WTC11 (cell line): ENCODE data around the gene ARHGAP22. TPM values are rescaled to one million over a fixed set of nuclear protein-coding genes. Genes with fewer than 3 reads are reported as not detected.

Experiments
- ATAC-seq: fragments of 200-7000 bp; cut with Tn5 transposase; 2 replicates; pipeline ENCODE4 v1.10.0; 2021; ENCODE audit warnings: mild to moderate bottlenecking, moderate library complexity
- CTCF ChIA-PET: fragments of 300-600 bp; sonication (Branson Sonifier 250); formaldehyde crosslinking; loops from one replicate; lab custom pipeline; 2021; ENCODE audit warnings: antibody characterized with exemption; lab: Charles Lee
- POLR2A ChIA-PET: fragments of 350-600 bp; sonication (Branson Sonifier 250); formaldehyde crosslinking; loops from one replicate; lab custom pipeline; 2021; ENCODE audit warnings: antibody characterized with exemption; lab: Charles Lee
- DNase-seq: peaks from one replicate; pipeline ENCODE4 v3.0.0; 2021; ENCODE audit warnings: low spot score
- H3K27ac Mint-ChIP-seq: 2 replicates; pipeline ENCODE4 v1.8.0; 2021; ENCODE audit warnings: mixed read lengths
- H3K27me3 Mint-ChIP-seq: 2 replicates; pipeline ENCODE4 v1.8.0; 2021; ENCODE audit warnings: low read depth, mild to moderate bottlenecking, moderate library complexity, mixed read lengths
- H3K36me3 Mint-ChIP-seq: 2 replicates; pipeline ENCODE4 v1.8.0; 2021; ENCODE audit warnings: mixed read lengths
- H3K4me1 Mint-ChIP-seq: 2 replicates; pipeline ENCODE4 v1.8.0; 2022; ENCODE audit warnings: mixed read lengths
- H3K4me3 Mint-ChIP-seq: 2 replicates; pipeline ENCODE4 v1.8.0; 2021; ENCODE audit warnings: mild to moderate bottlenecking, moderate library complexity, mixed read lengths
- H3K9me3 Mint-ChIP-seq: 2 replicates; pipeline ENCODE4 v1.8.0; 2021; ENCODE audit warnings: mixed read lengths
- AR ChIP-seq: fragments of 250-450 bp; sonication (Bioruptor Pico); IDR thresholded peaks from 2 replicates; pipeline ENCODE4 v1.9.0; 2021; ENCODE audit warnings: mild to moderate bottlenecking
- ATF3 ChIP-seq: sonication (generic); formaldehyde crosslinking; conservative IDR thresholded peaks from 2 replicates; pipeline ENCODE4 v1.8.1; 2022; ENCODE audit warnings: mild to moderate bottlenecking, missing genetic modification reagents
- CREM ChIP-seq: sonication (generic); formaldehyde crosslinking; IDR thresholded peaks from 2 replicates; pipeline ENCODE4 v1.8.1; 2022; ENCODE audit warnings: mild to moderate bottlenecking, missing genetic modification reagents, moderate library complexity
- CTCF ChIP-seq: fragments of 200-600 bp; IDR thresholded peaks from 2 replicates; pipeline ENCODE4 v1.8.0; 2022; ENCODE audit warnings: antibody characterized with exemption
- ELF4 ChIP-seq: sonication (generic); formaldehyde crosslinking; IDR thresholded peaks from 2 replicates; pipeline ENCODE4 v1.8.1; 2022; ENCODE audit warnings: low read depth, mild to moderate bottlenecking, moderate library complexity, missing genetic modification reagents
- ESRRA ChIP-seq: sonication (generic); formaldehyde crosslinking; IDR thresholded peaks from 2 replicates; pipeline ENCODE4 v1.8.1; 2022; ENCODE audit warnings: mild to moderate bottlenecking, missing genetic modification reagents, borderline replicate concordance
- FOXK1 ChIP-seq: sonication (generic); formaldehyde crosslinking; IDR thresholded peaks from 2 replicates; pipeline ENCODE4 v1.8.0; 2022; ENCODE audit warnings: mild to moderate bottlenecking, moderate library complexity, missing genetic modification reagents
- FOXP1 ChIP-seq: sonication (generic); formaldehyde crosslinking; IDR thresholded peaks from 2 replicates; pipeline ENCODE4 v1.8.0; 2022; ENCODE audit warnings: missing genetic modification reagents, mild to moderate bottlenecking, moderate library complexity, borderline replicate concordance
- HMGA2 ChIP-seq: fragments of 250-450 bp; sonication (Bioruptor Pico); IDR thresholded peaks from 2 replicates; pipeline ENCODE4 v1.4.0; 2021; ENCODE audit warnings: mild to moderate bottlenecking, moderate library complexity
- IRF2 ChIP-seq: sonication (generic); formaldehyde crosslinking; IDR thresholded peaks from 2 replicates; pipeline ENCODE4 v1.8.0; 2022; ENCODE audit warnings: low read depth, missing genetic modification reagents, borderline replicate concordance
- KAT7 ChIP-seq: sonication (generic); formaldehyde crosslinking; IDR thresholded peaks from 2 replicates; pipeline ENCODE4 v1.8.1; 2023; ENCODE audit warnings: missing genetic modification reagents, mild to moderate bottlenecking, borderline replicate concordance
- NFE2L1 ChIP-seq: sonication (generic); formaldehyde crosslinking; IDR thresholded peaks from 2 replicates; pipeline ENCODE4 v1.8.1; 2023; ENCODE audit warnings: missing genetic modification reagents
- PRRX2 ChIP-seq: fragments of 250-450 bp; sonication (Bioruptor Pico); IDR thresholded peaks from 2 replicates; pipeline ENCODE4 v1.8.0; 2021; ENCODE audit warnings: mild to moderate bottlenecking
- SP1 ChIP-seq: sonication (generic); formaldehyde crosslinking; conservative IDR thresholded peaks from 2 replicates; pipeline ENCODE4 v1.8.1; 2022; ENCODE audit warnings: missing genetic modification reagents
- STAT6 ChIP-seq: sonication (generic); formaldehyde crosslinking; conservative IDR thresholded peaks from 2 replicates; pipeline ENCODE4 v1.8.1; 2023; ENCODE audit warnings: mild to moderate bottlenecking, low read depth, missing genetic modification reagents, moderate library complexity
- TCF7 ChIP-seq: sonication (generic); formaldehyde crosslinking; IDR thresholded peaks from 2 replicates; pipeline ENCODE4 v1.8.0; 2022; ENCODE audit warnings: mild to moderate bottlenecking, low read depth, missing genetic modification reagents, moderate library complexity
- ZMAT4 ChIP-seq: fragments of 250-450 bp; sonication (Bioruptor Pico); IDR thresholded peaks from 2 replicates; pipeline ENCODE4 v1.9.0; 2021; ENCODE audit warnings: mild to moderate bottlenecking
- ZNF219 ChIP-seq: sonication (generic); formaldehyde crosslinking; IDR thresholded peaks from 2 replicates; pipeline ENCODE4 v1.8.0; 2023; ENCODE audit warnings: missing genetic modification reagents, mild to moderate bottlenecking, borderline replicate concordance
- ZNF232 ChIP-seq: sonication (generic); formaldehyde crosslinking; IDR thresholded peaks from 2 replicates; pipeline ENCODE4 v1.8.0; 2022; ENCODE audit warnings: mild to moderate bottlenecking, missing genetic modification reagents
- ZNF317 ChIP-seq: sonication (generic); formaldehyde crosslinking; IDR thresholded peaks from 2 replicates; pipeline ENCODE4 v1.8.1; 2023; ENCODE audit warnings: low read depth, mild to moderate bottlenecking, moderate library complexity, missing genetic modification reagents, borderline replicate concordance
- ZNF512 ChIP-seq: sonication (generic); formaldehyde crosslinking; IDR thresholded peaks from 2 replicates; pipeline ENCODE4 v1.8.1; 2022; ENCODE audit warnings: missing genetic modification reagents, borderline replicate concordance
- total RNA-seq: library from RNA; stranded (reverse); gene quantifications from 3 replicates; pipeline ENCODE4 v1.2.3, GENCODE V29; 2021
- TF ChIP-seq, protein P1 (sequence below): fragments of 250-450 bp; sonication (Bioruptor Pico); IDR thresholded peaks from 2 replicates; pipeline ENCODE4 v2.1.2; 2022; ENCODE audit warnings: mild to moderate bottlenecking, moderate library complexity
- TF ChIP-seq, protein P2 (sequence below): sonication (generic); formaldehyde crosslinking; IDR thresholded peaks from 2 replicates; pipeline ENCODE4 v1.8.0; 2022; ENCODE audit warnings: mild to moderate bottlenecking, missing genetic modification reagents

ARHGAP22 gene
- total RNA-seq, 1 experiment from 2014 or later: 8.6 TPM

DNA sequence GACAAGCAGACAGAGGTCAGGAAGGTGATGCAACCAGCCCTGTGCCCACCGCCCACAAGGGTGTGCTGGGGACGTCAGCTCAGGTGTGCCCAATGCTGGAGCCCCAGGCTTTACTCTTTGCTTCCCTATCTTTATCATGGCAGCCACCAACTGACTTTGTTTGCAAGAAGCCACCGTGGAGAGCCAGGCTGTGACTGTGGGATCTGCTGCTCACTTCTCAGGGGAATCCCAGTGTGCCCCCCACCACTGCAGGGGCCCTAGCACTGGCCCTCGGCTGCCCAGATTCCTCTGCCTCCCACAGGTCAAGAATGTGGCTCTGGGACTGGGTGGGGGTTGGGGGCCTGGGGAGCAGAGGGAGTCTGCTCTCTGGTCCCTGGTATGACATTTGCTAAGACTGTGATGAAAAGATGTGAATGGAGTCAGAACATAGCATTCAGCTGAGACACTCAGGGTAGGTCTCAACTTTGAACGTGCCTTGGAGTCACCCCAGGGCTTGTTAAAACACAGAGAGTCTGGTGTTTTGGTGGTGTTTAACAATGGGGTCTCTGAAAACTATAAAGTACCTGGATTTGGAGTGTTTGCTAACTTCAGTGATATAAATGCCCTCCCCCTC lies 47.3 kb downstream of the ARHGAP22 start (continued):
- TF ChIP-seq KAT7 (no peak), SP1 (CRISPR knock-in tag) (no peak), ATF3 (CRISPR knock-in tag) (no peak), ZNF317 (CRISPR knock-in tag) (no peak), IRF2 (CRISPR knock-in tag) (no peak), ZMAT4 (no peak), ESRRA (CRISPR knock-in tag) (no peak), TCF7 (CRISPR knock-in tag) (no peak), ZNF232 (CRISPR knock-in tag) (no peak), FOXP1 (CRISPR knock-in tag) (no peak), PRRX2 (CRISPR knock-in tag) (no peak)
- TF ChIP-seq, protein P1, sequence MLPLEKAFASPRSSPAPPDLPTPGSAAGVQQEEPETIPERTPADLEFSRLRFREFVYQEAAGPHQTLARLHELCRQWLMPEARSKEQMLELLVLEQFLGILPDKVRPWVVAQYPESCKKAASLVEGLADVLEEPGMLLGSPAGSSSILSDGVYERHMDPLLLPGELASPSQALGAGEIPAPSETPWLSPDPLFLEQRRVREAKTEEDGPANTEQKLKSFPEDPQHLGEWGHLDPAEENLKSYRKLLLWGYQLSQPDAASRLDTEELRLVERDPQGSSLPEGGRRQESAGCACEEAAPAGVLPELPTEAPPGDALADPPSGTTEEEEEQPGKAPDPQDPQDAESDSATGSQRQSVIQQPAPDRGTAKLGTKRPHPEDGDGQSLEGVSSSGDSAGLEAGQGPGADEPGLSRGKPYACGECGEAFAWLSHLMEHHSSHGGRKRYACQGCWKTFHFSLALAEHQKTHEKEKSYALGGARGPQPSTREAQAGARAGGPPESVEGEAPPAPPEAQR (CRISPR knock-in tag): no peak

GRCh38 chr10:48556713-48557112 lies 48.2 kb downstream of the ARHGAP22 start:
- H3K4me3 Mint-ChIP-seq: no peak overlapping the region
- H3K27me3 Mint-ChIP-seq: no peaks in the 10 kb centered on the region
- no peak for DNase-seq
- H3K9me3 Mint-ChIP-seq: no peaks in the 10 kb centered on the region
- POLR2A ChIA-PET: no interaction called here
- no peak overlapping the region for H3K27ac Mint-ChIP-seq
- no peak for ATAC-seq
- H3K36me3 Mint-ChIP-seq: no peaks in the 10 kb centered on the region
- CTCF ChIA-PET: interaction anchor here (1.2 to 15.9 kb wide), 4 partner anchors 21 to 100 kb away, joined by 3 to 268 read pairs (median 6); no protein-coding TSS in a partner anchor
- peaks cover 2% of the 10 kb centered on the region; the same call in 1 of the 2 replicates for H3K4me1 Mint-ChIP-seq
- no peak for TF ChIP-seq NFE2L1
- no peak for TF ChIP-seq SP1 (CRISPR knock-in tag)
- TF ChIP-seq AR (CRISPR knock-in tag): no peak
- TF ChIP-seq FOXK1 (CRISPR knock-in tag): no peak
- no peak for TF ChIP-seq CREM (CRISPR knock-in tag)
- no peak for TF ChIP-seq ELF4 (CRISPR knock-in tag)
- no peak for TF ChIP-seq CTCF
- TF ChIP-seq HMGA2 (CRISPR knock-in tag): no peak
- no peak for TF ChIP-seq ZNF512 (CRISPR knock-in tag)
- TF ChIP-seq, protein P2, sequence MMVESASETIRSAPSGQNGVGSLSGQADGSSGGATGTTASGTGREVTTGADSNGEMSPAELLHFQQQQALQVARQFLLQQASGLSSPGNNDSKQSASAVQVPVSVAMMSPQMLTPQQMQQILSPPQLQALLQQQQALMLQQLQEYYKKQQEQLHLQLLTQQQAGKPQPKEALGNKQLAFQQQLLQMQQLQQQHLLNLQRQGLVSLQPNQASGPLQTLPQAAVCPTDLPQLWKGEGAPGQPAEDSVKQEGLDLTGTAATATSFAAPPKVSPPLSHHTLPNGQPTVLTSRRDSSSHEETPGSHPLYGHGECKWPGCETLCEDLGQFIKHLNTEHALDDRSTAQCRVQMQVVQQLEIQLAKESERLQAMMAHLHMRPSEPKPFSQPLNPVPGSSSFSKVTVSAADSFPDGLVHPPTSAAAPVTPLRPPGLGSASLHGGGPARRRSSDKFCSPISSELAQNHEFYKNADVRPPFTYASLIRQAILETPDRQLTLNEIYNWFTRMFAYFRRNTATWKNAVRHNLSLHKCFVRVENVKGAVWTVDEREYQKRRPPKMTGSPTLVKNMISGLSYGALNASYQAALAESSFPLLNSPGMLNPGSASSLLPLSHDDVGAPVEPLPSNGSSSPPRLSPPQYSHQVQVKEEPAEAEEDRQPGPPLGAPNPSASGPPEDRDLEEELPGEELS (CRISPR knock-in tag): no peak
- TF ChIP-seq ZNF219: no peak
- no peak for TF ChIP-seq STAT6 (CRISPR knock-in tag)
